ENCODE measurements around the gene ANK3. TPM values are rescaled to one million over a fixed set of nuclear protein-coding genes. Genes with fewer than 3 reads are reported as not detected.

Gene ANK3
- total and polyA plus RNA-seq, 2 donors, result 12.1 to 12.6 TPM

DNA sequence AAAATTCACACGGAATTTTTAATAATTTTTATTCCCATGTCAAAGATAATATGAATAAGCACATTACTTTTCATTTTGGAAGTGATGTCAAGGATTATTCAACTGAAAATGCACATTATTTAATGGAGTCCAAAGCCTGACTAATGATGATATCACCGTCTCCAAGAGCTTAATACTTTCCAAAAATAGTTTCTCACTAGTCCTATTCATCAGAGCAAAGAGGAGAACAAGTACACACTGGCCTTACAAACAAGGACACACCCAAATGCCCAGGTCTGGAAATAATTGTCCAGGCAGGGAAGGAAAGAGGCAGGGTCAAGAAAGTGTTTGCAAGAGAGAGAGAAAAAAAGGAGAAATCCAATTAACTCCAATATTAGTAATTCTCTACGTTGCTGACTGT is 266.5 kb downstream of the ANK3 start:
- DNase-seq (ENCODE audit: low read depth in 6 of 9, low spot score in 9 of 9), result no peak
- Histone ChIP-seq H3K4me3 (ENCODE audit: low read length in 2 of 2) (no peak overlapping the region), H3K27me3 (ENCODE audit: control insufficient read depth in 2 of 2, insufficient read depth in 1 of 2, low read length in 1 of 2) (no peaks in the 10 kb centered on the region), H3K4me1 (ENCODE audit: control insufficient read depth in 2 of 2, insufficient read depth in 2 of 2, low read length in 2 of 2) (no peaks in the 10 kb centered on the region), H3K36me3 (ENCODE audit: control insufficient read depth in 2 of 2, insufficient read depth in 2 of 2, low read length in 1 of 2) (no peaks in the 10 kb centered on the region), H3K27ac (ENCODE audit: low read depth in 1 of 2, low read length in 1 of 2) (no peak overlapping the region), H3K9me3 (ENCODE audit: control insufficient read depth in 2 of 2, insufficient read depth in 1 of 2, low read length in 1 of 2) (no peaks in the 10 kb centered on the region)
- WGBS, result 85% methylated on average over 3 of the region's 3 CpGs

DNA sequence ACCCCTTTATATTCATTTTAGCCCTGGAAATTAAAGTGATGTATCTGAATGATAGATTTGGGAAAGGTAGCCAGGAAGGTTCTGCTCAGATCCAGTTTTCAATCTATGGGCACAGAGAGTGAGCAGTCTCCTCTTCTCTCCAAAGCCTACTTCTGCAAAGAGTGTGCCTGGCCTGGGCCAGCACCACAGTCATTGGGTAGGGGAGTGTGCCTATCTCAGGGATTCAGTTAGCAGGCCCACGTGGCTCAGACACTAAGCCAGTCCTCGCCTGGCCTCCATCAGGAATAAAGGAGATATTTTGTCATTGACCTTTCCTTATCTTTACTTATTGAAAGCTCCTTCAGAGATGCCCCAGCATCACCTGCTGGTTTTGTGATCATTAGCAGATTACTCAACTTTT is 267.5 kb downstream of the ANK3 start:
- Histone ChIP-seq H3K27ac (ENCODE audit: low read depth in 1 of 2, low read length in 1 of 2) (no peak overlapping the region), H3K9me3 (ENCODE audit: control insufficient read depth in 2 of 2, insufficient read depth in 1 of 2, low read length in 1 of 2) (no peaks in the 10 kb centered on the region), H3K27me3 (ENCODE audit: control insufficient read depth in 2 of 2, insufficient read depth in 1 of 2, low read length in 1 of 2) (no peaks in the 10 kb centered on the region), H3K4me3 (ENCODE audit: low read length in 2 of 2) (no peak overlapping the region), H3K36me3 (ENCODE audit: control insufficient read depth in 2 of 2, insufficient read depth in 2 of 2, low read length in 1 of 2) (no peaks in the 10 kb centered on the region), H3K4me1 (ENCODE audit: control insufficient read depth in 2 of 2, insufficient read depth in 2 of 2, low read length in 2 of 2) (no peaks in the 10 kb centered on the region)
- DNase-seq (ENCODE audit: low read depth in 6 of 9, low spot score in 9 of 9), result no peak
- WGBS, result 95% methylated on average over 2 of the region's 2 CpGs

GRCh38 chr10:60114765-60115586 is 274.7 kb downstream of the ANK3 start:
- WGBS, result 49% methylated on average over 6 of the region's 6 CpGs
- Histone ChIP-seq H3K36me3 (ENCODE audit: control insufficient read depth in 2 of 2, insufficient read depth in 2 of 2, low read length in 1 of 2) (no peaks in the 10 kb centered on the region), H3K4me3 (ENCODE audit: low read length in 2 of 2) (no peak overlapping the region), H3K9me3 (ENCODE audit: control insufficient read depth in 2 of 2, insufficient read depth in 1 of 2, low read length in 1 of 2) (no peaks in the 10 kb centered on the region), H3K27me3 (ENCODE audit: control insufficient read depth in 2 of 2, insufficient read depth in 1 of 2, low read length in 1 of 2) (no peaks in the 10 kb centered on the region), H3K27ac (ENCODE audit: low read depth in 1 of 2, low read length in 1 of 2) (no peak overlapping the region), H3K4me1 (ENCODE audit: control insufficient read depth in 2 of 2, insufficient read depth in 2 of 2, low read length in 2 of 2) (no peaks in the 10 kb centered on the region)
- DNase-seq (ENCODE audit: low read depth in 6 of 9, low spot score in 9 of 9), result peak; percentile 6 to 71 (median 29)

- 89% methylated on average over 6 of the region's 6 CpGs for WGBS
- Histone ChIP-seq H3K27ac (ENCODE audit: low read depth in 1 of 2, low read length in 1 of 2) (no peak overlapping the region), H3K36me3 (ENCODE audit: control insufficient read depth in 2 of 2, insufficient read depth in 2 of 2, low read length in 1 of 2) (no peaks in the 10 kb centered on the region), H3K4me1 (ENCODE audit: control insufficient read depth in 2 of 2, insufficient read depth in 2 of 2, low read length in 2 of 2) (no peaks in the 10 kb centered on the region), H3K27me3 (ENCODE audit: control insufficient read depth in 2 of 2, insufficient read depth in 1 of 2, low read length in 1 of 2) (no peaks in the 10 kb centered on the region), H3K9me3 (ENCODE audit: control insufficient read depth in 2 of 2, insufficient read depth in 1 of 2, low read length in 1 of 2) (no peaks in the 10 kb centered on the region), H3K4me3 (ENCODE audit: low read length in 2 of 2) (no peak overlapping the region)
- no peak for DNase-seq (ENCODE audit: low read depth in 6 of 9, low spot score in 9 of 9)
Measured at GRCh38 chr10:60110739-60111138, 278.9 kb downstream of the ANK3 start.

GRCh38 chr10:60107308-60107976 is 282.2 kb downstream of the ANK3 start:
- H3K4me1 ChIP-seq (ENCODE audit: control insufficient read depth in 2 of 2, insufficient read depth in 2 of 2, low read length in 2 of 2), result no peaks in the 10 kb centered on the region
- H3K4me3 ChIP-seq (ENCODE audit: low read length in 2 of 2), result no peak overlapping the region
- no peak overlapping the region for H3K27ac ChIP-seq (ENCODE audit: low read depth in 1 of 2, low read length in 1 of 2)
- H3K36me3 ChIP-seq (ENCODE audit: control insufficient read depth in 2 of 2, insufficient read depth in 2 of 2, low read length in 1 of 2), result no peaks in the 10 kb centered on the region
- 97% methylated on average over 5 of the region's 5 CpGs for WGBS
- H3K9me3 ChIP-seq (ENCODE audit: control insufficient read depth in 2 of 2, insufficient read depth in 1 of 2, low read length in 1 of 2), result no peaks in the 10 kb centered on the region
- no peaks in the 10 kb centered on the region for H3K27me3 ChIP-seq (ENCODE audit: control insufficient read depth in 2 of 2, insufficient read depth in 1 of 2, low read length in 1 of 2)
- no peak for DNase-seq (ENCODE audit: low read depth in 6 of 9, low spot score in 9 of 9)

- H3K27ac ChIP-seq (ENCODE audit: low read depth in 1 of 2, low read length in 1 of 2), result no peak overlapping the region
- no peak for DNase-seq (ENCODE audit: low read depth in 6 of 9, low spot score in 9 of 9)
Measured at GRCh38 chr10:60105295-60105695, 284.4 kb downstream of the ANK3 start.

GRCh38 chr10:60101821-60102220 is 287.9 kb downstream of the ANK3 start:
- no peak overlapping the region for H3K27ac ChIP-seq (ENCODE audit: low read depth in 1 of 2, low read length in 1 of 2)
- no peak overlapping the region for H3K4me3 ChIP-seq (ENCODE audit: low read length in 2 of 2)
- H3K36me3 ChIP-seq (ENCODE audit: control insufficient read depth in 2 of 2, insufficient read depth in 2 of 2, low read length in 1 of 2), result no peaks in the 10 kb centered on the region
- no peaks in the 10 kb centered on the region for H3K4me1 ChIP-seq (ENCODE audit: control insufficient read depth in 2 of 2, insufficient read depth in 2 of 2, low read length in 2 of 2)
- no peaks in the 10 kb centered on the region for H3K9me3 ChIP-seq (ENCODE audit: control insufficient read depth in 2 of 2, insufficient read depth in 1 of 2, low read length in 1 of 2)
- no peaks in the 10 kb centered on the region for H3K27me3 ChIP-seq (ENCODE audit: control insufficient read depth in 2 of 2, insufficient read depth in 1 of 2, low read length in 1 of 2)
- 85% methylated on average over 4 of the region's 4 CpGs for WGBS
- no peak for DNase-seq (ENCODE audit: low read depth in 6 of 9, low spot score in 9 of 9)

More at GRCh38 chr10:60105295-60105695, 284.4 kb downstream of the ANK3 start:
- no peaks in the 10 kb centered on the region for H3K9me3 ChIP-seq (ENCODE audit: control insufficient read depth in 2 of 2, insufficient read depth in 1 of 2, low read length in 1 of 2)
- no peaks in the 10 kb centered on the region for H3K36me3 ChIP-seq (ENCODE audit: control insufficient read depth in 2 of 2, insufficient read depth in 2 of 2, low read length in 1 of 2)
- H3K4me3 ChIP-seq (ENCODE audit: low read length in 2 of 2), result no peak overlapping the region
- H3K4me1 ChIP-seq (ENCODE audit: control insufficient read depth in 2 of 2, insufficient read depth in 2 of 2, low read length in 2 of 2), result no peaks in the 10 kb centered on the region
- H3K27me3 ChIP-seq (ENCODE audit: control insufficient read depth in 2 of 2, insufficient read depth in 1 of 2, low read length in 1 of 2), result no peaks in the 10 kb centered on the region

DNA sequence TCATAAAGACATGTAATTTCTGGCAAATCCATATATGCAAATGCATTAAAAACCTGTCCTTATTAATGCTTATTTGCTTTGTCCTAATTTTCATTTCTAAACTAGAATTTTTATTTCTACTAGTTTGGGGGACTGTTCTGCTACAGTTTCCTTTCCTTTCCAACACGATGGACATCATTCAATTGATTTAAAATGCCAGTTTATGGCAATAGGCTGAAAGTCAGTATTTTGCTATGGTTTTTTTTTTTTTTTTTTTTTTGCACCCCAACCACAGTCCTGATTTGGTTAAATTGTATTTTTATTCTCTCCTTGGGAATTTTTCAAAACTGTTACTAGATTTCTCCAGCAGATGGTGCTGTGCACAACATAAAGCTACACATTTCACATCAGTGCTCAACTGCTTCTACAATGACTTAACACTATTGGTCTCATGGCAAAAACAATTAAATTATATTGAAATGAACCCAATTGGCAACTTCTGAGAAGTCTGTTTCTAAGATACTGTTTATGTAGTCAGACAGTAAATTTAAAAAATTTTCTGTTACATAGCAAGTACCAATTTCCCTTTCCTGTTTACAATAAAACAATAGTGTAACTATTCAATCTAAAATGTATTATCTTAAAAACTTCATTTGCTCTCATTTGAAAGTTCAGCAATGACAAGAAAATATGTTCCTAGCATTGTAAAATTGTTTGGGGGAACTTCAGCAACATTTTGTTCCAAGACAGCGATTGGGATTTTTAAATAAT is 289.5 kb downstream of the ANK3 start:
- no peaks in the 10 kb centered on the region for H3K4me1 ChIP-seq (ENCODE audit: control insufficient read depth in 2 of 2, insufficient read depth in 2 of 2, low read length in 2 of 2)
- no peak overlapping the region for H3K27ac ChIP-seq (ENCODE audit: low read depth in 1 of 2, low read length in 1 of 2)
- H3K27me3 ChIP-seq (ENCODE audit: control insufficient read depth in 2 of 2, insufficient read depth in 1 of 2, low read length in 1 of 2), result no peaks in the 10 kb centered on the region
- WGBS, result 73% methylated on average over 2 of the region's 2 CpGs
- no peak overlapping the region for H3K4me3 ChIP-seq (ENCODE audit: low read length in 2 of 2)
- H3K36me3 ChIP-seq (ENCODE audit: control insufficient read depth in 2 of 2, insufficient read depth in 2 of 2, low read length in 1 of 2), result no peaks in the 10 kb centered on the region
- DNase-seq (ENCODE audit: low read depth in 6 of 9, low spot score in 9 of 9), result peak; percentile 3 to 58 (median 25)
- H3K9me3 ChIP-seq (ENCODE audit: control insufficient read depth in 2 of 2, insufficient read depth in 1 of 2, low read length in 1 of 2), result no peaks in the 10 kb centered on the region

All from thymus (tissue), 11 donors.